Nephron progenitor cell (in vitro differentiated cells): Measurements from ENCODE around the gene GTF2A2.
A peak's percentile ranks its signal among the peaks of the same experiment; 100 is the strongest.

Experiments
- DNase-seq: peaks from one replicate; pipeline ENCODE4 v3.0.0; 2021
- H3K27ac Mint-ChIP-seq: 2 replicates; pipeline ENCODE4 v1.8.0; 2021; ENCODE audit warnings: mild to moderate bottlenecking, moderate library complexity, mixed read lengths
- H3K27me3 Mint-ChIP-seq: 2 replicates; pipeline ENCODE4 v1.8.0; 2021; ENCODE audit warnings: mild to moderate bottlenecking, low read depth, mixed read lengths; ENCODE audit not compliant: poor library complexity
- H3K36me3 Mint-ChIP-seq: 2 replicates; pipeline ENCODE4 v1.8.0; 2021; ENCODE audit warnings: low read depth, mixed read lengths
- H3K4me1 Mint-ChIP-seq: 2 replicates; pipeline ENCODE4 v1.8.0; 2021; ENCODE audit warnings: mixed read lengths
- H3K4me3 Mint-ChIP-seq: 2 replicates; pipeline ENCODE4 v1.8.0; 2021; ENCODE audit warnings: mild to moderate bottlenecking, moderate library complexity, mixed read lengths
- H3K9me3 Mint-ChIP-seq: 2 replicates; pipeline ENCODE4 v1.8.0; 2021; ENCODE audit warnings: mild to moderate bottlenecking, moderate library complexity, mixed read lengths
- TF ChIP-seq, protein P1 (sequence below): fragments of 200-600 bp; sonication (generic); IDR thresholded peaks from 2 replicates; pipeline ENCODE4 v1.5.0; 2021; ENCODE audit warnings: antibody characterized with exemption

Gene GTF2A2

DNA sequence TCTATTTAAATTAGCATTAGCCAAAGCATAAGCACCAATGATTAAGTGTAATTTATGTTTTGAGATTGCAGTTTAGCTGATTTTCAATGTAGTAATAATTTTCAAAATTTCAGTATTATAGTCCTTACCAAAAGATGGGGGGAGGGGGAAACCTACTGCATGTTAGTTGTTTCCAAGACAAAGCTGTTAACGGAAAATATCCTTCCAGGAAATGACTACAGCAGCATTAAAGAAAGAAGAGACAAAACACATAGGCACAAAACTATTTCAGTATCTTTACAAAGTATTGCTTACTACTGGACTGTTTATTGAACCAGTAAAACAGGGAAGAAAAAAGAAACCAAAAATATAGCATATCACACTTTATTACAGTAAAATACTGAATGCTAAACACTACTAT, 21.3 kb upstream of the GTF2A2 start:
- Mint-ChIP-seq H3K36me3 (peaks cover 70% of the 10 kb centered on the region), H3K27ac (peak overlapping the region; percentile 52), H3K4me3 (no peak overlapping the region), H3K27me3 (no peaks in the 10 kb centered on the region), H3K9me3 (no peaks in the 10 kb centered on the region), H3K4me1 (no peaks in the 10 kb centered on the region)
- DNase-seq, result no peak
- TF ChIP-seq, protein P1, sequence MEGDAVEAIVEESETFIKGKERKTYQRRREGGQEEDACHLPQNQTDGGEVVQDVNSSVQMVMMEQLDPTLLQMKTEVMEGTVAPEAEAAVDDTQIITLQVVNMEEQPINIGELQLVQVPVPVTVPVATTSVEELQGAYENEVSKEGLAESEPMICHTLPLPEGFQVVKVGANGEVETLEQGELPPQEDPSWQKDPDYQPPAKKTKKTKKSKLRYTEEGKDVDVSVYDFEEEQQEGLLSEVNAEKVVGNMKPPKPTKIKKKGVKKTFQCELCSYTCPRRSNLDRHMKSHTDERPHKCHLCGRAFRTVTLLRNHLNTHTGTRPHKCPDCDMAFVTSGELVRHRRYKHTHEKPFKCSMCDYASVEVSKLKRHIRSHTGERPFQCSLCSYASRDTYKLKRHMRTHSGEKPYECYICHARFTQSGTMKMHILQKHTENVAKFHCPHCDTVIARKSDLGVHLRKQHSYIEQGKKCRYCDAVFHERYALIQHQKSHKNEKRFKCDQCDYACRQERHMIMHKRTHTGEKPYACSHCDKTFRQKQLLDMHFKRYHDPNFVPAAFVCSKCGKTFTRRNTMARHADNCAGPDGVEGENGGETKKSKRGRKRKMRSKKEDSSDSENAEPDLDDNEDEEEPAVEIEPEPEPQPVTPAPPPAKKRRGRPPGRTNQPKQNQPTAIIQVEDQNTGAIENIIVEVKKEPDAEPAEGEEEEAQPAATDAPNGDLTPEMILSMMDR, result no peak

DNA sequence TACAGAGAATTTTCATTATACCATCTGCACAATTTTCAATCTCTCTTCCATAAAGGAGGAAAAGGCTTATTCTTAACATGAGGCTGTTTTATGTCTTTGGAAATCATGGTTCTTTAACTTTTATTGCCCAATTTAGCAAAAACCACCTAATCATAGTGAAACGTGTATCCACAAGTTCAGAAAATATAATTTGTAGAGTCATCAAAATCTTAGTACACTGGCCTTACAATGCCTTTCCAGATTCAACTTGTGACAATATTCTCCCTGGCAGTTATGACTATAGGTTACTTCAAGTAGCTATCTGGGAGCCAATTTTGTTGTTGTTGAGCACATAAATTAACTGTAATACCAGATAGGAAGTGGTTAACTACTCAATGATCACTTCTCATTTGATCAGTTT, 20.9 kb upstream of the GTF2A2 start:
- no peaks in the 10 kb centered on the region for H3K4me1 Mint-ChIP-seq
- peaks cover 67% of the 10 kb centered on the region for H3K36me3 Mint-ChIP-seq
- TF ChIP-seq, protein P1, result no peak
- no peak overlapping the region for H3K27ac Mint-ChIP-seq
- no peak for DNase-seq
- no peaks in the 10 kb centered on the region for H3K27me3 Mint-ChIP-seq
- H3K4me3 Mint-ChIP-seq, result no peak overlapping the region
- no peaks in the 10 kb centered on the region for H3K9me3 Mint-ChIP-seq

DNA sequence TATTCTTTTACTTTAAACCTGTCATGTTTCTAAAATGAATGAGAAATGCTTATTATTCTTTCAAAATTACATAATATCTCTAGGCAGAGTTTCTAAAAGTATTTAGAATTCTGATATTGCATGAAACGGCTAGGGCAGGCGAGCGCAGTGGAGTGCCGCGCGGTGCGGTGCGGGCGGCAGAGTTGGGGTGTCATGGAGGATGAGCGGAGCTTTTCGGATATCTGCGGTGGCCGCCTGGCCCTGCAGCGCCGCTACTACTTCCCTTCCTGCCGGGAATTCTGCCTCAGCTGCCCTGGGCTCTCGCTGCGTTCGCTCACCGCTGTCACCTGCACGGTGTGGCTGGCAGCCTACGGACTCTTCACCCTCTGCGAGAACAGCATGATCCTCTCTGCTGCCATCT, 19.2 kb upstream of the GTF2A2 start:
- no peak overlapping the region for H3K27ac Mint-ChIP-seq
- H3K4me3 Mint-ChIP-seq, result no peak overlapping the region
- H3K27me3 Mint-ChIP-seq, result no peaks in the 10 kb centered on the region
- H3K9me3 Mint-ChIP-seq, result no peaks in the 10 kb centered on the region
- H3K36me3 Mint-ChIP-seq, result peaks cover 63% of the 10 kb centered on the region
- DNase-seq, result no peak
- TF ChIP-seq, protein P1, result no peak
- no peaks in the 10 kb centered on the region for H3K4me1 Mint-ChIP-seq

DNA sequence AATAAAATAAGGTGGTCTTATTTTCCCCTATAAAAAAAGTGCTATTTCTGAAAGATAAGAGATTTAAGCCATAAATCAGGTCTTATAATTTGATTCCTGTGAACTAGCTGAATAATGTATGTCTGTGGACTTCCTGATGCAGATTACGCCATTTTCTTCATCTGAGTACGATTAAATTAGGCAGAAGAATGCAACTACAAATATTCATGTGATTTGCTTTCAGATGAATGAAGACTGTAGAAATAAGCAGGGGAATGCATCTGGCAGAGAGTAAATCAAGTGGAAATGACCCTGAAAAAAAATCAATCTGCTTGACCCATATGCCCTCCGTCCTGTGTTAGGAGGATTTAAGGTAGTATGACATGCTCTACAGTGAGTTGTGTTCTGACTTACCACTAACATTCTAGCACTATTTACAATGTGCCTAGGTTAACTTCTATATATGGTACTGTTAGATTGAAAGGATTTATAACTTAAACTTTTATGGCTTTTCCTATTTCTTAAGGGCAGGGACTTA, 17.1 kb upstream of the GTF2A2 start:
- Mint-ChIP-seq H3K9me3 (no peaks in the 10 kb centered on the region), H3K36me3 (peaks cover 72% of the 10 kb centered on the region), H3K4me1 (no peaks in the 10 kb centered on the region), H3K4me3 (no peak overlapping the region), H3K27me3 (no peaks in the 10 kb centered on the region), H3K27ac (no peak overlapping the region)
- TF ChIP-seq, protein P1, result no peak
- no peak for DNase-seq

DNA sequence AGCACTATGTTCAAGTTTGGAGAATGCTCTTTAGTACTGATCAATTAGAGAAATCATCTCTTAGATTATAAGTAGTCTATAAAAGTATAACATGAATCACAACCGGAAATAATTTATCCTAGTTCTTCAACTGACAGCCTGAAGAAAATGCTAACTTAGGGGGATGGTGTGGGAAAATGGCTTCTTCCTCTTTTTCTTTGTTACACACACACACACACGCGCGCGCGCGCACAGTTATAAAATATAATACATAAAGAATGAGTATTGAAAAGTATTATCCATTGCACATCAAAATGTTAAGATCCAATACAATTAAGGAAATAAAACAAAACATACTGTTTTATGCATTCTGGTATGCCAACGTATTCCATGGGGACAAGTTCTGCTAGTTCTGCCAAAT, 11.2 kb upstream of the GTF2A2 start:
- H3K9me3 Mint-ChIP-seq, result no peaks in the 10 kb centered on the region

DNA sequence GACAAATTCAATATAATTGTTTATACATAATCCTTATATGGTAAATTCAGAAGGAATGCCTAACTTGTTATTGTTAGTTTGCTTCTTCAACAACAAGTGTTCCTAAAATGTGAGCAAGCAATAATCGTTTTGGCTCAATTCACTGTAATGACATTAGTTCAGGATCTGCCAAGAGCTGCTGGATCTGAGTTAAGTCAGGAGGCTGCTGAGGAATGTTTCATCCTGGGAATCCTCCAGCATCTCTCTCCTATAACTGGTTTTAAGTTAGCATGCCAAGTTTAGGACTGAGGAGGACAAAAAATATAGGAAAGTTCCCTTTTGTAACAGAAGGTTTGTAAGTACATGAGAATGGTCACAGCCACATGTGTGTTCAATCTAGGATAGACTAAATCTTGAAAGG, 4.9 kb upstream of the GTF2A2 start:
- H3K4me1 Mint-ChIP-seq, result no peaks in the 10 kb centered on the region
- H3K27me3 Mint-ChIP-seq, result no peaks in the 10 kb centered on the region
- H3K27ac Mint-ChIP-seq, result no peak overlapping the region
- no peak overlapping the region for H3K4me3 Mint-ChIP-seq
- TF ChIP-seq, protein P1, result no peak
- H3K9me3 Mint-ChIP-seq, result peaks cover 4% of the 10 kb centered on the region
- peaks cover 42% of the 10 kb centered on the region for H3K36me3 Mint-ChIP-seq
- DNase-seq, result no peak

More for the DNA sequence above, 11.2 kb upstream of the GTF2A2 start:
- Mint-ChIP-seq H3K4me3 (no peak overlapping the region), H3K36me3 (peaks cover 52% of the 10 kb centered on the region), H3K27me3 (no peaks in the 10 kb centered on the region), H3K27ac (no peak overlapping the region), H3K4me1 (no peaks in the 10 kb centered on the region)
- TF ChIP-seq, protein P1, result no peak
- no peak for DNase-seq
